Measurements from ENCODE around the gene STARD10.

The STARD10 gene

DNA sequence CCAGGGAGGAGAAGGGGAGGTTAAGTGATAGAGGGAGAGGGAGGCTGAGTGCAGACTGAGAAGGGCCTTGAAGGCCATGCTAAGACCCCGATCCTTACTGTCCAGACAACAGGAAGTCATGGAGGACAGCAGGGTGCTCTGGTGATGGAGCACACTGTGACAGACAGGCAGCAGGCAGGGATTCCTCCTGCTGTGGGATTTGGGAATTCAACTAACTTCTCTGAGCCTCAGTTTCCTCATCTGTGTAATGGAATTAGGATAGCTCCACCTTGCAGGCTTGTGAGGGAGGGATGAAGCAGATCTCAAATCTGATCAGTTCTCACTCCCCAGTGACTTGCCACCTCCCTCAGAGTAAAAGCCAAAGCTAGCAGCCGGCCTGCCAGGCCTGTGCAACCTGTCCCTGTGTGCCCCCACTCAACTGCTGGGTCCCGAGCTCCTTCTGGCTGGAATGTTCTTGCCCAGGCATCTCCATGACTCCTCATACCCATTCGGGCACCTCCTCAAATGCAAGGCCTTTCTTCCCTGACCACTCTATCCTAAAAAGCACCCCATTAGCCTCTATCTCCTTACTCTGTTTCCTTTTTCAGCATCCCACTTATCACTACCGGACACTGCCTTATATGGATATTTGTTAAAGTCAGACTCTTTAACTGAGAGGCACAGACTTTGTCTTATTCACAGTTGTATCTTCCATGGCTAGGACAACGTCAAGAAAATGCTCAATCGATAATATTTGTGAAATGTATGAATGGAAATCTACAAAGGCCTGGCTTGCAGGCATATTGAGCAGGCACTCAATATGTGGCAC, 51.1 kb downstream of the STARD10 start:
- no peak for DNase-seq

GRCh38 chr11:72741849-72742512, 51.9 kb downstream of the STARD10 start:
- peak in 1 of 2 experiments; percentile 13 for DNase-seq

- peak; percentile 47 to 51 for DNase-seq
Measured at GRCh38 chr11:72741429-72741833, 52.4 kb downstream of the STARD10 start.

- DNase-seq: no peak
Measured at GRCh38 chr11:72740562-72741428, 53.1 kb downstream of the STARD10 start.

DNA sequence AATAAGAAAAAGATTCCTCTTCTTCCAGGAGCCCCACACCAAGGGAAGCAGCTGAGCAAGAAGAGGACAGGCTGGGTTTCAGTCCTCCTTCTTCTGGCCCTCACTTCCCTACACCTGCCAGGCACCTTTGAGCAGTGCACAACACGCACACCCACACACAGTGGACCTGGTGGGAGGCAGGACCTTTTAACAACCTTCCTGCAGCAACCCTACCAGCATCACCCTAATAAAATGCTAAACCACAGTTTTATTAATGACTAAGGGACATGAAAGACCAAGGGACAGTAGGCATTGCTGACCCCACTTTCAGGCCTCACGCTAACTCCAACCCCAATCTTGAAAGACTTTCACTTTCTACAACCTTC, 53.8 kb downstream of the STARD10 start:
- no peak for DNase-seq

- no peak for DNase-seq
Measured at GRCh38 chr11:72739240-72740059, 54.4 kb downstream of the STARD10 start.

- DNase-seq: peak; percentile 60 to 68
Measured at GRCh38 chr11:72738199-72739141, 55.4 kb downstream of the STARD10 start.

DNA sequence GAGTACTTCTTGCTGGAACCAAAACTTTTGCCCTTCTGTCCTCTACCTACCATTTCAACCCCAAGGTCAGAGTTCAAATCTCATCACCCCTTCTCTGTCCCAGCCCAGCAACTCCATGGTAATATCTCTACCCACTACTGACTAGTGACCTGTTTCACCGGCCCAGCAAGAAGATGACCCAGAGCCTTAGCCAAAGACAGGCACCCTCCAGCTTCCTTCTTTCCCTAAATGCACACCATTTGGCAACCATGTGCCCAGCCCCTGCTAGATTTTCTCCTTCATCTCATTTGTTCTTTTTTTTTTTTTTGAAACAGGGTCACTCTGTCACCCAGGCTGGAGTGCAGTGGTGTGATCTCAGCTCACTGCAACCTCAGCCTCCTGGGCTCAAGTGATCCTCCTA, 56.5 kb downstream of the STARD10 start:
- no peak for DNase-seq

DNA sequence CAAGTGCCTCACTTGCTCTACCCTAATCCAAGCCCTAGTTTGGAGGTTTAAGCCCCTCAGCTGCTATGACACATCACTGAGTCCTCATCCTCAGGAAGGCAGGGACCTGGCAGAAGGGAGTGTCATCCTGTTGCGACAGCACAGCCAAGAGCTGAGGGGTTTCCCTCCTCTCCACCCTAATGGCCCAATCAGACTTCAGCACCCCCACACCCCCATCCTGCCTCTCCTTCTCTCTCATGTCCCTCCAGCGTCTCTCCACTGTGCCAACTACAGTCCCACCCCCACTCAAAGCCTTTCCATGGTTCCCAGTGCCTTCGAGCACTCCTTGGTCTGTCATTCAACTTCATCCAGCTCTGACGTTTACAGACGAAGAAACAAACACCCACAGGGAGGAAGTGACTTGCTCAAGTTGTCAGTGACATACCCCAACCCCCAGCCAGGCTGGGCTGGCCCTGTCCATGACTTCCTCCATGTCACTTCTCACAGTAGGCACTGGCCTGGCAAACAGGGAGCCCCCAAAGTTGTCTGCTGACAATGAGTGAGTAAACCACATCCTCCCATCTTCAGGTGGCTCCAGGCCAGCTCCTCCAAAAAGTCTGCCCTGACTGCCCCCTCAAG, 57.3 kb downstream of the STARD10 start:
- DNase-seq: peak; percentile 97 to 98

GRCh38 chr11:72735495-72736027, 58.3 kb downstream of the STARD10 start:
- DNase-seq: peak in 1 of 2 experiments; percentile 23

- no peak for DNase-seq
Measured at GRCh38 chr11:72732329-72732728, 61.5 kb downstream of the STARD10 start.

DNA sequence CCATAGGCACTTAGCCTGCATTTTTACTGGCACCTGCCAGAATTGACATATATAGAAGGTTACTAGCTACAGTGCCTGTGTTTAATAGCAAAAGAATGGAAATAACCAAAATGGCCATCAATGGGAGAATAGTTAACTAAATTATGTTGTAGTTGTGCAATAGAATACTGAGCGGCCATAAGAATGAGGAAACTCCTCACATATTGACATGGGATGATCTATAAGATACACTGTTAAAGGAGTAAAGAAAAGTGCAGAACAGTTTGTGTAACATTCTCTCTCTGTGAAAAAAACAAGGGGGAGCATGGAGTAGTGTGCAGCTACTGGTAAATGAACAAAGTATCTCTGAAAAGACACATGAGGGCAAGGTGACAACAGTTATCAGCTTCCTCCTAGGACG, 63.1 kb downstream of the STARD10 start:
- no peak for DNase-seq

GRCh38 chr11:72730243-72730642, 63.6 kb downstream of the STARD10 start:
- DNase-seq: no peak

DNA sequence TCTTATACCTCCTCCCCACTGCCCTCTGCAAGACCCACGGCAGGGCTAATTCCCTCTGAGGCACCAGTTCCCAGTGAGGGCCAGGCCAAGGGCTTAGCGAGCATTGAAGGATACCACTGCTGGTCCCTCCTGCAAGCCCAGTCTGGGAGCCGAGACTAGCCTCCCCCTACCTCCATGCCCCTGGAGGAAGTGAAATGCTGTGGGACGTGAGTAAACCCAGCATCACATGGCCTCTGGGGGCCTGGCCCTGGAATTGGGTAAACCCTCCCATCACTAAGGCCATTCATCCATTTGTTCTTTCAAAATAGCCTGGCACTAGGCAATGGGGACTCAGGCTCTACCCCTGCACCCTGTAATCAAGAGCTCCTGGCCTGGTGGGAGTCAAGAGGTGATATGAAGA, 66.3 kb downstream of the STARD10 start:
- DNase-seq: no peak

- no peak for DNase-seq
Measured at GRCh38 chr11:72726266-72727220, 67.3 kb downstream of the STARD10 start.

DNA sequence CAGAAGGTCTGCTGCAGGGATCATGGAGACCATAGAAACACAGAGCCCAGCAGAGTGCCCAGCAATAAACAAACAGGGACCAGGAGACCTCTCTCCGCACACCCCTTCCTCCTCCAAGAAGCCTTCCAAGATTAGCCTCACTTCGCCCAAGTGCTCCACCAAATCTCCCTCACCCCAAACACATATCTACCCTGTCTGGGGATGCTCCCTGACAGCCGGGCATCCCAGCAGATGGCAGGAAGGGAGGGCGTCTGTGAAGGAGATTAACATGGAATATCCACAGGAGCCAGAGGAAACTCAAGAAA, 68.2 kb downstream of the STARD10 start:
- no peak for DNase-seq

- peak; percentile 90 to 91 for DNase-seq
Measured at GRCh38 chr11:72724851-72725723, 68.8 kb downstream of the STARD10 start.

DNA sequence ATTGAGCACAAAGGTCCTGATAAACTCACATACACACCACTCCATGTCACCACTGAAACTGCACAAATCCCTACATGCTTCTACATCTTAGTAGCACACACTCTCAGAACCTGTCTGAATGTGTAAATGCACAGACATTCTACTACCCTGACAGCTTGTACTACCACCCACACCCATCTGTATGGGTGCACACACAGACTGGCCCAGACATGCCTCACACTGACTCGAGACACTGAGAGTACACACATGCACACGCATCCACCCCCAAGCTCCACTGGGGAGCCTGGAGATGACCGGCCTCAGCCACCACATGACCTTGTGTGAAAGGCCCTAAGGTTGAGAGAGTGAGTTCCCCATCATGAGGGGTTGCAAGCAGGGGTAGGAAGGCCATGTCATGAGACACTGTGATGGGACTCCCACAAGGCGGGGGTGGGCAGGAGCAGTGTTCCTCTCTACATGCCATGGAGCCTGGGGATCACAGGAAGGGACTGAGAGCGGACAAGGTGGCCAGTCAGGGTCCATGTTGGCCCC, 69.8 kb downstream of the STARD10 start:
- DNase-seq: no peak

All from Kasumi-1 (cell line).